GM23338 (cell line): ENCODE data around the gene MMP28.

ENCODE experiments used
- CREB1 ChIP-seq: fragments of 250-450 bp; sonication (Bioruptor Pico); IDR thresholded peaks from 2 replicates; pipeline ENCODE4 v1.5.0; 2020; ENCODE audit warnings: low read depth, mild to moderate bottlenecking, moderate library complexity
- CTCF ChIP-seq, 2 experiments: fragments of 200-600 bp in 1 of 2; sonication (generic) in 1 of 2; conservative IDR thresholded peaks; 2 replicates each; pipeline versions ENCODE4 v1.5.1 to v1.6.1; 2016 to 2017; ENCODE audit warnings: antibody characterized with exemption in 2 of 2, low read depth in 2 of 2, mild to moderate bottlenecking in 2 of 2, moderate library complexity in 1 of 2
- ETS1 ChIP-seq: IDR thresholded peaks from 2 replicates; pipeline ENCODE4 v1.6.1; 2016; ENCODE audit warnings: antibody characterized with exemption
- EZH2 ChIP-seq: fragments of 200-600 bp; sonication (generic); IDR thresholded peaks from one replicate; pipeline ENCODE4 v1.8.0; 2017; ENCODE audit warnings: antibody characterized with exemption, mild to moderate bottlenecking, low read depth; ENCODE audit not compliant: unreplicated experiment
- EZH2phosphoT487 ChIP-seq: fragments of 200-600 bp; sonication (generic); IDR thresholded peaks from one replicate; pipeline ENCODE4 v1.8.1; 2018; ENCODE audit warnings: antibody characterized with exemption; ENCODE audit not compliant: unreplicated experiment
- JUNB ChIP-seq: IDR thresholded peaks from one replicate; pipeline ENCODE4 v1.6.1; 2016; ENCODE audit warnings: antibody characterized with exemption; ENCODE audit not compliant: unreplicated experiment
- NANOG ChIP-seq: IDR thresholded peaks from 2 replicates; pipeline ENCODE4 v1.6.1; 2016; ENCODE audit warnings: antibody characterized with exemption, borderline replicate concordance
- POLR2AphosphoS5 ChIP-seq: IDR thresholded peaks from 2 replicates; pipeline ENCODE4 v1.6.1; 2016; ENCODE audit warnings: antibody characterized with exemption, low read depth
- REST ChIP-seq: IDR thresholded peaks from one replicate; pipeline ENCODE4 v1.6.1; 2018; ENCODE audit warnings: antibody characterized with exemption; ENCODE audit not compliant: unreplicated experiment
- ZNF114 ChIP-seq: fragments of 250-450 bp; sonication (Bioruptor Pico); IDR thresholded peaks from 2 replicates; pipeline ENCODE4 v1.5.0; 2020; ENCODE audit warnings: mild to moderate bottlenecking, moderate library complexity
- ZNF331 ChIP-seq: fragments of 250-450 bp; sonication (Bioruptor Pico); IDR thresholded peaks from 2 replicates; pipeline ENCODE4 v1.5.0; 2020; ENCODE audit warnings: low read depth, mild to moderate bottlenecking, moderate library complexity
- ZNF462 ChIP-seq: fragments of 250-450 bp; sonication (Bioruptor Pico); IDR thresholded peaks from 2 replicates; pipeline ENCODE4 v1.5.0; 2020; ENCODE audit warnings: mild to moderate bottlenecking, moderate library complexity

GRCh38 chr17:35723735-35724134, 71.7 kb downstream of the MMP28 start:
- TF ChIP-seq CTCF (conservative IDR thresholded peaks at IDR 0.05; ENCODE audit: low read depth in 2 of 2), result no peak
- TF ChIP-seq EZH2, result no peak
- TF ChIP-seq POLR2AphosphoS5, result no peak
- no peak for TF ChIP-seq NANOG
- no peak for TF ChIP-seq EZH2phosphoT487
- no peak for TF ChIP-seq CREB1 (CRISPR knock-in tag)
- TF ChIP-seq ZNF114 (CRISPR knock-in tag), result no peak
- no peak for TF ChIP-seq REST
- no peak for TF ChIP-seq ETS1
- no peak for TF ChIP-seq ZNF331 (CRISPR knock-in tag)
- TF ChIP-seq JUNB, result no peak
- TF ChIP-seq ZNF462, result no peak
